MM.1S (cell line): Measurements from ENCODE around the gene KLHL3.

Experiments
- EZH2 ChIP-seq: fragments of 300-600 bp; sonication (generic); optimal IDR thresholded peaks from 2 replicates; pipeline ENCODE3; 2017; ENCODE audit warnings: low read depth, mild to moderate bottlenecking, antibody characterized with exemption, low read length, mixed read lengths
- EZH2phosphoT487 ChIP-seq: fragments of 300-600 bp; sonication (generic); IDR thresholded peaks from 2 replicates; pipeline ENCODE4 v1.6.1; 2018; ENCODE audit warnings: antibody characterized with exemption, low read length
- TF ChIP-seq, protein P1 (sequence below): fragments of 300-600 bp; sonication (generic); IDR thresholded peaks from 2 replicates; pipeline ENCODE4 v1.5.1; 2016; ENCODE audit warnings: antibody characterized with exemption, low read length, mixed read lengths

DNA sequence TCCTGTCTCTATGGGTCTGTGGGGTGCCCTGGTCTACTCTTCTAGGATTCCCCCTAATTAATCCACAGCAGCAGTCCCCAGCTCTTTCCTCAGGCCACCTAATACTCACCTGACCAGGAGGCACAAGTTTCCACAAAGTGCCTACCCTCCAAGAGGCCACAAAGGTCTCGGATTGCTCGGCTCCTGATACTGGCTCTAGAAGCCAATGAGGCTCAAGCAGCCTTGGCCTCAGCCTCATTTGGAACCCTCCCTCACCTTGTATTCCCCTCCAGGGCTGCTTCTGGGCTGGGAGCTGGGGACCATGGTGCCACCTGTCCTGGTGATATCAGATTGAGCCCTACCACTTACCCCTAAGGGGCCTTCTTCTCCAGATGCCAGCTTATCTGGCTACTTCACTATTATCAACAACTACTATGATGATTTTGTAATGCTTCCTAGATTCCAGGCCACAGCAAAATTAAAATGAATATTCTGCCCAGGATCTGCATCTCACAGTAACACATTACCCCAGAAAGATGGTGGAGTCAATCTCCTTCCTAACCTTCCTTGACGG is 133.1 kb downstream of the KLHL3 start:
- TF ChIP-seq, protein P1, sequence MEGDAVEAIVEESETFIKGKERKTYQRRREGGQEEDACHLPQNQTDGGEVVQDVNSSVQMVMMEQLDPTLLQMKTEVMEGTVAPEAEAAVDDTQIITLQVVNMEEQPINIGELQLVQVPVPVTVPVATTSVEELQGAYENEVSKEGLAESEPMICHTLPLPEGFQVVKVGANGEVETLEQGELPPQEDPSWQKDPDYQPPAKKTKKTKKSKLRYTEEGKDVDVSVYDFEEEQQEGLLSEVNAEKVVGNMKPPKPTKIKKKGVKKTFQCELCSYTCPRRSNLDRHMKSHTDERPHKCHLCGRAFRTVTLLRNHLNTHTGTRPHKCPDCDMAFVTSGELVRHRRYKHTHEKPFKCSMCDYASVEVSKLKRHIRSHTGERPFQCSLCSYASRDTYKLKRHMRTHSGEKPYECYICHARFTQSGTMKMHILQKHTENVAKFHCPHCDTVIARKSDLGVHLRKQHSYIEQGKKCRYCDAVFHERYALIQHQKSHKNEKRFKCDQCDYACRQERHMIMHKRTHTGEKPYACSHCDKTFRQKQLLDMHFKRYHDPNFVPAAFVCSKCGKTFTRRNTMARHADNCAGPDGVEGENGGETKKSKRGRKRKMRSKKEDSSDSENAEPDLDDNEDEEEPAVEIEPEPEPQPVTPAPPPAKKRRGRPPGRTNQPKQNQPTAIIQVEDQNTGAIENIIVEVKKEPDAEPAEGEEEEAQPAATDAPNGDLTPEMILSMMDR, result no peak
- TF ChIP-seq EZH2phosphoT487 (no peak), EZH2 (no peak)
